ENCODE results near the gene MAP3K6. TPM values are rescaled to one million over a fixed set of nuclear protein-coding genes. Genes with fewer than 3 reads are reported as not detected.

The MAP3K6 gene
- total and polyA plus RNA-seq, 2 of the 13 experiments (the other 11 are each of a cell fraction or from before 2014, with no cell fraction given) = 2.7 to 3.2 TPM

DNA sequence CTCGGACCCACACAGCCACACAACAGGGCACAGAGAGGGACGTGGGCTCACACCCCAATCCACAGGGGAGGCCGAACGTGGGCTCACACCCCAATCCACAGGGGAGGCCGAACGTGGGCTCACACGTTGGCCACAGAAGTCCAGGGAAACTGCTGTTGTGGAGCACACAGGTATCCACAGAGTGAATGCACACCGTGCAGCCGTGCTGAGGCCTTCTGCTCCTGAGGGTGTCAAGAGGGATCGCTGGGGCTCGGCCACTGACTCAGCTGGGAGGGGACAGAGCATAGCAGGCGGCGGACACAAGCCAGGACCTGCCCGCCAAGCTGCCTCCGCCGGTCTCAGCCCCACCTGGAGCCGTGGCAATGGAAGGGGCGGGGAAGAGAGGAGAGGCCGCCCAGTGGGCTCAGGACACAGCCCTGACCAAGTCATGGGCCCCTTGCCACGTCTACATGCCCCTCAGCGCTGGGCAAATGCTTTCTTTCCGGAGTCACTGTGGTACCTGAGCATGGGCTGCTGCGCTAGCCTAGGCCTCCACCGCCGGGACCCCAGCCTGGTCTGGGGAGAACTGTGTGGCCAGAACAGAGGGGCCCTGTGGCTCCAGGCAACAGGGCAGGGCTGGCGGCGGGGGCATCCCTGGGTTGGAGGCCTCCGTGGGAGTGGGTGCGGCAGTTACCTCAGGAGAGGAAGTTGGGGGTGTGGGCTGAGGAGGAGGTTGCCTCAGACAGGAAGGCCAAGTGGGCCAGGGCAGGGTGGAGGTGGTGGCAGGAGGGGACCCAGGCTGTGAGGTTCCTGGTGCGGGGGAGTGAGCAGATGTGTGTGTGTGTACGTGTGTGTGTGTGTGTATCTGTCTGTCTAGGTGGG, 23.8 kb downstream of the MAP3K6 start (continued):
- TF ChIP-seq ZBED4 (CRISPR knock-in tag; IDR thresholded peaks at IDR 0.05; ENCODE audit: borderline replicate concordance) (peak; percentile 49; the same call in 1 of the 2 replicates), ZSCAN29 (CRISPR knock-in tag; conservative IDR thresholded peaks at IDR 0.05) (no peak), ZNF232 (CRISPR knock-in tag; IDR thresholded peaks at IDR 0.05; ENCODE audit: borderline replicate concordance) (peak; percentile 31; the same call in 1 of the 2 replicates), ATF2 (CRISPR knock-in tag; IDR thresholded peaks at IDR 0.05) (peak; percentile 43; the same call in 1 of the 2 replicates), RFXAP (CRISPR knock-in tag; IDR thresholded peaks at IDR 0.05; ENCODE audit: borderline replicate concordance) (0 out of 2 replicates have a peak, but pooled peaks have one; percentile 26), XBP1 (CRISPR knock-in tag; IDR thresholded peaks at IDR 0.05) (no peak), ATF7-NPFF (CRISPR knock-in tag; IDR thresholded peaks at IDR 0.05; ENCODE audit: low read depth) (0 out of 2 replicates have a peak, but pooled peaks have one; percentile 53), XRCC5 (optimal IDR thresholded peaks at IDR 0.05; ENCODE audit: low read length) (no peak), NKX3-1 (CRISPR knock-in tag; IDR thresholded peaks at IDR 0.05) (no peak), TARDBP (CRISPR knock-in tag; IDR thresholded peaks at IDR 0.05) (peak; percentile 80), ZNF292 (CRISPR knock-in tag; IDR thresholded peaks at IDR 0.05; ENCODE audit: borderline replicate concordance, low read depth) (peak; percentile 61), MLX (CRISPR knock-in tag; IDR thresholded peaks at IDR 0.05) (no peak), DMAP1 (CRISPR knock-in tag; IDR thresholded peaks at IDR 0.05) (peak; percentile 74), STAT5B (CRISPR knock-in tag; IDR thresholded peaks at IDR 0.05) (0 out of 2 replicates have a peak, but pooled peaks have one; percentile 72), ZNF724P (CRISPR knock-in tag; IDR thresholded peaks at IDR 0.05; ENCODE audit: borderline replicate concordance) (peak; percentile 29; the same call in 1 of the 2 replicates), MAZ (IDR thresholded peaks at IDR 0.05; ENCODE audit: borderline replicate concordance, low read depth, low read length) (no peak), MAZ (CRISPR knock-in tag; IDR thresholded peaks at IDR 0.05; ENCODE audit: low read depth) (peak; percentile 71), SAP130 (CRISPR knock-in tag; IDR thresholded peaks at IDR 0.05; ENCODE audit: low read depth) (peak; percentile 74), EEA1 (CRISPR knock-in tag; IDR thresholded peaks at IDR 0.05; ENCODE audit: borderline replicate concordance) (0 out of 2 replicates have a peak, but pooled peaks have one; percentile 12)
